Limb (tissue), 2 donors: ENCODE measurements around the gene NPLOC4.

ENCODE experiments used
- DNase-seq, 2 donors: peaks; one replicate each; pipeline ENCODE4 v3.0.0-alpha.2; 2016; ENCODE audit errors: extremely low spot score in 2 of 2

Gene NPLOC4

DNA sequence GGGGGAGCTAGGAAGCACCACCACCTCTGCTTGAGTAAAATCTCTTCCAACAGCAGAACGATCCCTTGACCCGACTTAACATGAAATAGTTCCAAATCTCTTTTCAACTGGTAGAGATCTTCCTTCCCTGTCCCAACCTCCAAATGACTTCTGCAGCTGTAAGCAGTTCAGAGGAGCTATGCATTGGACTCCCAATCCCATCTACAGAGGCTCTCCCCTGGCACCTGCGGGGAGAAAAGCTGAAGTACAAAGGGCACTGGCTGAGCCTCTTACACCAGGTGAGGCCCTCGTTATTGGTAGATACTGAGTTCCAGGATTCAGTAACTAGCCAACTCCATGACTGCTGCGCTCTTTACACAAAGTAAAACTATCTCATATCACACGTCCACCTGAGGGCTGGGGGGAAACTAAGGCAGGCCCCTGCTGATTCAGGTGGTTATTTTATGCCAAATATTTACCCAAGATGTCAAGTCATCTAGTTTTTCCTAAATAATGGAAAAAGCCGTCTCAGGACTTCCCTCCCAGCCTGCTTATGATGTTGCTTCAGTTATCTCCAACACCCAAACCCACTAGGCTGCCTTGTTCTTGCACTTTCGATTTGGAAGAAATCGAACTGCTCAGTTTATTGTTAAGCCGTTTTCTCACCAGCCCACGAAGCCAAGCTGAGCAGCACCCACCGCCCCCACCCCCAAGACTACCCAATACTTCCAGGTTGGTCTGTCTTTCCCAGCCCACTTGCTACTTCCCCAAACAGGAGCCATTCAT lies 127.5 kb downstream of the NPLOC4 start:
- peak in 1 of 2 donors; percentile 29 for DNase-seq

DNA sequence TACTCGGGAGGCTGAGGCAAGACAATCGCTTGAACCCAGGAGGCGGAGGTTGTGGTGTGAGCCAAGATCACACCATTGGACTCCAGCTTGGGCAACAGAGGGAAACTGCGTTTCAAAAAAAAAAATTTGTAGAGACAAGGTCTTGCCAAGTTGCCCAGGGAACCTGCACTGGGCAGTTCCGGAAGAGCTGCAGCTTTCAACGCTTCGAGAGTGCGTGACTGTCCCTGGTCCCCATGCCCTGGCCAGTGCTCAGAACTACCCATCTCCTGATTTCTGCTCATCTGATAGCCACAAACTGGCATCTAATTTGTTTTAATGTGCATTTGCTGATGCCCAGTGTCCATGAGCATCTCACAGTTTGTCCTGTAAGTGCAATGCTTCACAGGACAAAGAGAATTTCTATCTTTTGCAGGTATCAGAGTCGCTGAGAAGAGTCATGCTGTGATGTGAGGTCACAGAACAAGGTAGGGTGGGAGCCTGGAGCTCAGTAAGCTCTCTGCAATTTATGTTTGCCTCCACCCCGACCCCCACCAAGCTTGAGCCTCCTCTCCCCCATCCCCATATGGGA lies 128.2 kb downstream of the NPLOC4 start:
- peak in 1 of 2 donors; percentile 36 for DNase-seq
